Endothelial cell (in vitro differentiated cells): ENCODE measurements around the gene HECTD3. TPM values are rescaled to one million over a fixed set of nuclear protein-coding genes. Genes with fewer than 3 reads are reported as not detected.

Experiments used
- DNase-seq: peaks from one replicate; pipeline ENCODE4 v3.0.0; 2021; ENCODE audit warnings: low spot score
- H3K27ac Mint-ChIP-seq: one replicate; pipeline ENCODE4 v1.8.0; 2021; ENCODE audit warnings: mixed read lengths, inconsistent platforms; ENCODE audit not compliant: unreplicated experiment
- H3K27me3 Mint-ChIP-seq: one replicate; pipeline ENCODE4 v1.8.0; 2021; ENCODE audit warnings: mild to moderate bottlenecking, moderate library complexity, mixed read lengths, inconsistent platforms; ENCODE audit not compliant: unreplicated experiment
- H3K36me3 Mint-ChIP-seq: one replicate; pipeline ENCODE4 v1.8.0; 2021; ENCODE audit warnings: mild to moderate bottlenecking, low read depth, mixed read lengths, inconsistent platforms; ENCODE audit not compliant: unreplicated experiment
- H3K4me1 Mint-ChIP-seq: one replicate; pipeline ENCODE4 v1.8.0; 2021; ENCODE audit warnings: mild to moderate bottlenecking, mixed read lengths, inconsistent platforms; ENCODE audit not compliant: unreplicated experiment
- H3K4me3 Mint-ChIP-seq: one replicate; pipeline ENCODE4 v1.8.0; 2021; ENCODE audit warnings: mild to moderate bottlenecking, mixed read lengths, inconsistent platforms; ENCODE audit not compliant: unreplicated experiment
- H3K9me3 Mint-ChIP-seq: one replicate; pipeline ENCODE4 v1.8.0; 2021; ENCODE audit warnings: mixed read lengths, inconsistent platforms; ENCODE audit not compliant: unreplicated experiment
- CTCF ChIP-seq: fragments of 200-600 bp; sonication (generic); IDR thresholded peaks from one replicate; pipeline ENCODE4 v1.5.0; 2021; ENCODE audit warnings: antibody characterized with exemption; ENCODE audit not compliant: unreplicated experiment
- total RNA-seq: library from RNA; stranded (reverse); fragmentation: NEBNext Ultra II Directional; extraction: Animal tissue kit (Norgen Biotek cat#: 25700); gene quantifications from one replicate; pipeline ENCODE4 v1.2.1, GENCODE V29; 2021; ENCODE audit not compliant: unreplicated experiment

Gene HECTD3
- total RNA-seq, 1 donor from 2014 or later, result 58.2 TPM

GRCh38 chr1:45015683-45016082, 4.6 kb upstream of the HECTD3 start:
- no peaks in the 10 kb centered on the region for H3K9me3 Mint-ChIP-seq
- DNase-seq, result no peak
- peaks cover 11% of the 10 kb centered on the region for H3K27me3 Mint-ChIP-seq
- no peak for TF ChIP-seq CTCF
- H3K4me3 Mint-ChIP-seq, result no peak overlapping the region
- peaks cover 18% of the 10 kb centered on the region for H3K36me3 Mint-ChIP-seq
- no peak overlapping the region for H3K27ac Mint-ChIP-seq
- peaks cover 28% of the 10 kb centered on the region for H3K4me1 Mint-ChIP-seq

- Mint-ChIP-seq H3K4me3 (peak overlapping the region; percentile 78), H3K27ac (no peak overlapping the region), H3K4me1 (peaks cover 34% of the 10 kb centered on the region), H3K36me3 (peaks cover 24% of the 10 kb centered on the region), H3K9me3 (no peaks in the 10 kb centered on the region), H3K27me3 (peaks cover 14% of the 10 kb centered on the region)
- peak; percentile 84 for DNase-seq
- TF ChIP-seq CTCF, result peak; percentile 85
These were observed 3.4 kb upstream of the HECTD3 start for GRCh38 chr1:45014321-45015028.

GRCh38 chr1:45013551-45014209, 2.6 kb upstream of the HECTD3 start:
- no peak for DNase-seq
- Mint-ChIP-seq H3K27ac (peak overlapping the region; percentile 79), H3K4me3 (peak overlapping the region; percentile 92), H3K36me3 (peaks cover 32% of the 10 kb centered on the region), H3K4me1 (peaks cover 34% of the 10 kb centered on the region), H3K27me3 (peaks cover 16% of the 10 kb centered on the region), H3K9me3 (no peaks in the 10 kb centered on the region)
- TF ChIP-seq CTCF, result no peak

GRCh38 chr1:45012639-45013278, 1.6 kb upstream of the HECTD3 start:
- Mint-ChIP-seq H3K4me1 (peaks cover 34% of the 10 kb centered on the region), H3K4me3 (peak overlapping the region; percentile 92), H3K9me3 (no peaks in the 10 kb centered on the region), H3K36me3 (peaks cover 42% of the 10 kb centered on the region), H3K27ac (peak overlapping the region; percentile 89), H3K27me3 (peaks cover 18% of the 10 kb centered on the region)
- no peak for TF ChIP-seq CTCF
- peak; percentile 53 for DNase-seq
